ENCODE measurements around the gene MRPL12.

The MRPL12 gene

GRCh38 chr17:81676906-81677305, 26.3 kb upstream of the MRPL12 start (continued):
- TF ChIP-seq PRDM4 (tag by site-specific recombination; IDR thresholded peaks at IDR 0.05), result no peak
- TF ChIP-seq ZNF37A (tag by site-specific recombination; IDR thresholded peaks at IDR 0.05), result no peak
- TF ChIP-seq ZNF214 (tag by site-specific recombination; IDR thresholded peaks at IDR 0.05; ENCODE audit: borderline replicate concordance), result no peak
- TF ChIP-seq ZNF335 (tag by site-specific recombination; conservative IDR thresholded peaks at IDR 0.05), result no peak
- no peak for TF ChIP-seq ZFP69B (tag by site-specific recombination; IDR thresholded peaks at IDR 0.05)
- TF ChIP-seq ZNF121 (tag by site-specific recombination; IDR thresholded peaks at IDR 0.05), result no peak
- no peak for TF ChIP-seq ZNF785 (tag by site-specific recombination; IDR thresholded peaks at IDR 0.05)
- no peak for TF ChIP-seq KLF10 (tag by site-specific recombination; IDR thresholded peaks at IDR 0.05)
- no peak for TF ChIP-seq ZNF692 (tag by site-specific recombination; IDR thresholded peaks at IDR 0.05)
- no peak for TF ChIP-seq ZNF561 (tag by site-specific recombination; IDR thresholded peaks at IDR 0.05; ENCODE audit: borderline replicate concordance)
- no peak for TF ChIP-seq ZNF169 (tag by site-specific recombination; IDR thresholded peaks at IDR 0.05)

GRCh38 chr17:81680150-81680549, 23.0 kb upstream of the MRPL12 start:
- ChIA-PET CTCF (interaction anchor here (0.8 kb wide), 1 partner anchor 13 kb away, joined by 3 read pairs; no protein-coding TSS in a partner anchor), POLR2A (interaction anchor here (0.7 to 2.9 kb wide), 5 partner anchors 13 to 43 kb away, joined by 3 to 14 read pairs (median 3); partner anchors contain the start of genes CCDC137, MRPL12, NPLOC4 and OXLD1)
- H3K4me1 ChIP-seq (ENCODE audit: control insufficient read depth, insufficient read depth, low read length), result peaks cover 4% of the 10 kb centered on the region

GRCh38 chr17:81681672-81682071, 21.5 kb upstream of the MRPL12 start:
- POLR2A ChIA-PET, result interaction anchor here (1.0 to 6.6 kb wide), 4 partner anchors 10 to 168 kb away, joined by 3 to 109 read pairs (median 16); partner anchors contain the start of genes ACTG1 and MRPL12
- CTCF ChIA-PET, result interaction anchor here (0.6 to 2.2 kb wide), 6 partner anchors 12 to 271 kb away, joined by 3 to 9 read pairs (median 4); no protein-coding TSS in a partner anchor
- peaks cover 6 to 33% of the 10 kb centered on the region in 2 experiments; a peak in 2 of 3 replicates for H3K36me3 ChIP-seq (ENCODE audit: control insufficient read depth in 2 of 2, insufficient read depth in 1 of 2, low read length in 2 of 2)
- peaks cover 4% of the 10 kb centered on the region for H3K4me1 ChIP-seq (ENCODE audit: control insufficient read depth, insufficient read depth, low read length)
- H3K4me3 ChIP-seq (ENCODE audit: low read depth, low read length), result no peak overlapping the region
- H3K27ac ChIP-seq (ENCODE audit: extremely low read depth, low read depth, low read length), result peak overlapping the region; percentile 19; the same call in 1 of the 2 replicates
- no peaks in the 10 kb centered on the region for H3K9me3 ChIP-seq (ENCODE audit: control insufficient read depth, insufficient read depth, low read depth, low read length)
- peak; percentile 99 for TF ChIP-seq GLIS1 (tag by site-specific recombination; IDR thresholded peaks at IDR 0.05)
- TF ChIP-seq ZNF366 (tag by site-specific recombination; conservative IDR thresholded peaks at IDR 0.05), result no peak
- TF ChIP-seq ZNF341 (tag by site-specific recombination; IDR thresholded peaks at IDR 0.05; ENCODE audit: low read depth), result peak; percentile 31; the same call in 1 of the 2 replicates
- TF ChIP-seq ZNF629 (tag by site-specific recombination; IDR thresholded peaks at IDR 0.05), result 0 out of 2 replicates have a peak, but pooled peaks have one; percentile 42
- TF ChIP-seq IKZF3 (tag by site-specific recombination; IDR thresholded peaks at IDR 0.05), result 0 out of 2 replicates have a peak, but pooled peaks have one; percentile 35
- no peak for TF ChIP-seq ZNF214 (tag by site-specific recombination; IDR thresholded peaks at IDR 0.05; ENCODE audit: borderline replicate concordance)
- TF ChIP-seq ZFHX2 (tag by site-specific recombination; conservative IDR thresholded peaks at IDR 0.05), result peak; percentile 9; the same call in 1 of the 2 replicates
- no peak for TF ChIP-seq ZNF112 (tag by site-specific recombination; IDR thresholded peaks at IDR 0.05)
- no peak for TF ChIP-seq HOXD13 (CRISPR knock-in tag; IDR thresholded peaks at IDR 0.05; ENCODE audit: borderline replicate concordance)
- 0 out of 2 replicates have a peak, but pooled peaks have one; percentile 51 for TF ChIP-seq GLIS2 (tag by site-specific recombination; IDR thresholded peaks at IDR 0.05)
- TF ChIP-seq ZNF350 (tag by site-specific recombination; IDR thresholded peaks at IDR 0.05), result no peak
- 0 out of 2 replicates have a peak, but pooled peaks have one; percentile 33 for TF ChIP-seq PATZ1 (tag by site-specific recombination; IDR thresholded peaks at IDR 0.05)

More at GRCh38 chr17:81680150-81680549, 23.0 kb upstream of the MRPL12 start:
- Histone ChIP-seq H3K27ac (ENCODE audit: extremely low read depth, low read depth, low read length) (no peak overlapping the region), H3K9me3 (ENCODE audit: control insufficient read depth, insufficient read depth, low read depth, low read length) (no peaks in the 10 kb centered on the region), H3K4me3 (ENCODE audit: low read depth, low read length) (no peak overlapping the region), H3K36me3 (ENCODE audit: control insufficient read depth in 2 of 2, insufficient read depth in 1 of 2, low read length in 2 of 2) (peaks cover 1 to 23% of the 10 kb centered on the region in 2 experiments; a peak in 2 of 3 replicates)
- TF ChIP-seq ZNF398 (tag by site-specific recombination; IDR thresholded peaks at IDR 0.05), result no peak
- no peak for TF ChIP-seq ZNF248 (tag by site-specific recombination; IDR thresholded peaks at IDR 0.05)
- peak; percentile 42; the same call in 1 of the 2 replicates for TF ChIP-seq SCRT2 (tag by site-specific recombination; IDR thresholded peaks at IDR 0.05)

Data from HEK293 (cell line).